GM12878 (cell line): ENCODE results near the gene C19orf81.
A peak's percentile ranks its signal among the peaks of the same experiment; 100 is the strongest.

Experiments
- BHLHE40 ChIP-seq, 2 experiments: fragments of 450-650 bp in 1 of 2; IDR thresholded peaks; 2 replicates each; pipeline ENCODE4 v1.6.1; 2011 to 2017; ENCODE audit warnings: low read depth in 2 of 2, borderline replicate concordance in 1 of 2, improper control_type of control experiment in 1 of 2, low read length in 1 of 2, mild to moderate bottlenecking in 1 of 2
- CHD1 ChIP-seq: IDR thresholded peaks from 2 replicates; pipeline ENCODE4 v1.6.1; 2012; ENCODE audit warnings: low read depth, low read length, improper control_type of control experiment
- ESRRA ChIP-seq: IDR thresholded peaks from 2 replicates; pipeline ENCODE4 v1.6.1; 2012; ENCODE audit warnings: mild to moderate bottlenecking, low read length, improper control_type of control experiment
- MYC ChIP-seq: IDR thresholded peaks from 2 replicates; pipeline ENCODE4 v1.6.1; 2011; ENCODE audit warnings: mild to moderate bottlenecking, low read length, moderate library complexity, inconsistent platforms; ENCODE audit not compliant: insufficient read depth, insufficient replicate concordance, insufficient read length, severe bottlenecking
- POLR2A ChIP-seq: IDR thresholded peaks from 2 replicates; pipeline ENCODE4 v1.6.1; 2011; ENCODE audit warnings: low read depth, mild to moderate bottlenecking, low read length
- RFX5 ChIP-seq: IDR thresholded peaks from 2 replicates; pipeline ENCODE4 v1.6.1; 2011; ENCODE audit warnings: low read depth, low read length, improper control_type of control experiment
- SPI1 ChIP-seq: IDR thresholded peaks from 2 replicates; pipeline ENCODE4 v1.6.1; 2011; ENCODE audit warnings: low read depth, mild to moderate bottlenecking, low read length, moderate library complexity, borderline replicate concordance; ENCODE audit not compliant: insufficient read depth
- SUZ12 ChIP-seq: fragments of 200-600 bp; sonication (generic); IDR thresholded peaks from one replicate; pipeline ENCODE4 v1.6.1; 2018; ENCODE audit warnings: antibody characterized with exemption, mild to moderate bottlenecking; ENCODE audit not compliant: unreplicated experiment
- YY1 ChIP-seq: IDR thresholded peaks from 2 replicates; pipeline ENCODE4 v1.6.1; 2011; ENCODE audit warnings: low read depth, mild to moderate bottlenecking, low read length
- TF ChIP-seq, protein P1 (sequence below): IDR thresholded peaks from 2 replicates; pipeline ENCODE4 v1.6.1; 2012; ENCODE audit warnings: low read length, inconsistent platforms
- TF ChIP-seq, protein P2 (sequence below): IDR thresholded peaks from 2 replicates; pipeline ENCODE4 v1.6.1; 2012; ENCODE audit warnings: improper control_type of control experiment, low read depth, low read length; ENCODE audit not compliant: insufficient replicate concordance
- TF ChIP-seq, protein P3 (sequence below): fragments of 450-650 bp; IDR thresholded peaks from 2 replicates; pipeline ENCODE4 v1.6.1; 2016; ENCODE audit warnings: mild to moderate bottlenecking, moderate library complexity, borderline replicate concordance
- TF ChIP-seq, protein P4 (sequence below), 3 experiments: IDR thresholded peaks in 2 of 3; conservative IDR thresholded peaks in 1 of 3; 2 replicates each; pipeline ENCODE4 v1.5.1; 2011; ENCODE audit warnings: low read depth in 3 of 3, low read length in 3 of 3, mild to moderate bottlenecking in 3 of 3, control low read depth in 2 of 3, moderate library complexity in 2 of 3, inconsistent platforms in 1 of 3, mixed read lengths in 1 of 3; ENCODE audit not compliant: control insufficient read depth in 2 of 3, insufficient read depth in 1 of 3; ENCODE audit errors: extremely low read depth in 1 of 3

DNA sequence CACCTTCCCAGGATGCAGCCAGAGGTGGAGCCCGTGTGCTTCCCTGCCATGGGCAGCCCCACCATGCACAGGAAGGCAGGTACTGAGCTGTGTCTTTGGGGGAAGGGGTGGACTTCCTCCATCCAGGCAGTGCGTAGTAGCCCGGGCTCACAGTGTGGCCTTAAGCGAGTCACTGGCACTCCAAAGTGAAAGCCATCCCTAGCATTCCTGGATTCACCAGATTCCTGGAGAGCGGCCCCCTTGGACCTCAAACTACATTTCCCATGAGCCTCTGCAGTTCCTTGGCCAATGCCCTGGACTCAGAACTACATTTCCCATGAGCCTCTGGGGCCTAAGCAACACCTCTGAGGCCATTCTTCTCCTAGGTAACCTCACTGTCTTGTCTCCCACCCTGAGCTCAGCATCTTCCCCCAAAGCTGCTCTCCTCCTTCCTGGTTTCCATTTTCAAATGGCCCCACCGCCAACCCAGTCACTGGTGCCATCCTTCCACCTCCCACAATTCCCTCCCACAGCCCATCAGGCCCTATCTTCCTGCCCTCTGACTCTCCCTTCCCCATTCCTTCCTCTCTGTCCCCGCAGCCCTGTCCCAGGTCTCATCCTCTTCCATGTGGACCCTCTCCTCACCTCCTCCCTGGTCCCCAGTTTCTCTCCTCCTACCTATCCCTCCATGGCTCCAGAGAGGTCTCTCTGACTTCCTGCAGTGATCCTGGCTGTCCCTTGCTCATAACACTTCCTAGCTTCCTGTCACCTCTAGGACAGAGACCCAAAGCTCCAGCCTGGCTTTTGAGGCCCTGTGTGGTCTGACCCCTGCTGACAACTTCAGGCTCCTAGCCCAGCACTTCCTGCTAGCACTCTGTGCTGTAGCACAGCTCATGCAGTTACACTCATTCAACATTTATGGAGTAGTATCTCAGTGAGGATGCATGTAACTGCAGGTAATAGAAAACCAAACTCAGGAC is at the start of gene C19orf81:
- TF ChIP-seq POLR2A = no peak
- TF ChIP-seq, protein P1, sequence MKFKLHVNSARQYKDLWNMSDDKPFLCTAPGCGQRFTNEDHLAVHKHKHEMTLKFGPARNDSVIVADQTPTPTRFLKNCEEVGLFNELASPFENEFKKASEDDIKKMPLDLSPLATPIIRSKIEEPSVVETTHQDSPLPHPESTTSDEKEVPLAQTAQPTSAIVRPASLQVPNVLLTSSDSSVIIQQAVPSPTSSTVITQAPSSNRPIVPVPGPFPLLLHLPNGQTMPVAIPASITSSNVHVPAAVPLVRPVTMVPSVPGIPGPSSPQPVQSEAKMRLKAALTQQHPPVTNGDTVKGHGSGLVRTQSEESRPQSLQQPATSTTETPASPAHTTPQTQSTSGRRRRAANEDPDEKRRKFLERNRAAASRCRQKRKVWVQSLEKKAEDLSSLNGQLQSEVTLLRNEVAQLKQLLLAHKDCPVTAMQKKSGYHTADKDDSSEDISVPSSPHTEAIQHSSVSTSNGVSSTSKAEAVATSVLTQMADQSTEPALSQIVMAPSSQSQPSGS = no peak
- TF ChIP-seq, protein P2, sequence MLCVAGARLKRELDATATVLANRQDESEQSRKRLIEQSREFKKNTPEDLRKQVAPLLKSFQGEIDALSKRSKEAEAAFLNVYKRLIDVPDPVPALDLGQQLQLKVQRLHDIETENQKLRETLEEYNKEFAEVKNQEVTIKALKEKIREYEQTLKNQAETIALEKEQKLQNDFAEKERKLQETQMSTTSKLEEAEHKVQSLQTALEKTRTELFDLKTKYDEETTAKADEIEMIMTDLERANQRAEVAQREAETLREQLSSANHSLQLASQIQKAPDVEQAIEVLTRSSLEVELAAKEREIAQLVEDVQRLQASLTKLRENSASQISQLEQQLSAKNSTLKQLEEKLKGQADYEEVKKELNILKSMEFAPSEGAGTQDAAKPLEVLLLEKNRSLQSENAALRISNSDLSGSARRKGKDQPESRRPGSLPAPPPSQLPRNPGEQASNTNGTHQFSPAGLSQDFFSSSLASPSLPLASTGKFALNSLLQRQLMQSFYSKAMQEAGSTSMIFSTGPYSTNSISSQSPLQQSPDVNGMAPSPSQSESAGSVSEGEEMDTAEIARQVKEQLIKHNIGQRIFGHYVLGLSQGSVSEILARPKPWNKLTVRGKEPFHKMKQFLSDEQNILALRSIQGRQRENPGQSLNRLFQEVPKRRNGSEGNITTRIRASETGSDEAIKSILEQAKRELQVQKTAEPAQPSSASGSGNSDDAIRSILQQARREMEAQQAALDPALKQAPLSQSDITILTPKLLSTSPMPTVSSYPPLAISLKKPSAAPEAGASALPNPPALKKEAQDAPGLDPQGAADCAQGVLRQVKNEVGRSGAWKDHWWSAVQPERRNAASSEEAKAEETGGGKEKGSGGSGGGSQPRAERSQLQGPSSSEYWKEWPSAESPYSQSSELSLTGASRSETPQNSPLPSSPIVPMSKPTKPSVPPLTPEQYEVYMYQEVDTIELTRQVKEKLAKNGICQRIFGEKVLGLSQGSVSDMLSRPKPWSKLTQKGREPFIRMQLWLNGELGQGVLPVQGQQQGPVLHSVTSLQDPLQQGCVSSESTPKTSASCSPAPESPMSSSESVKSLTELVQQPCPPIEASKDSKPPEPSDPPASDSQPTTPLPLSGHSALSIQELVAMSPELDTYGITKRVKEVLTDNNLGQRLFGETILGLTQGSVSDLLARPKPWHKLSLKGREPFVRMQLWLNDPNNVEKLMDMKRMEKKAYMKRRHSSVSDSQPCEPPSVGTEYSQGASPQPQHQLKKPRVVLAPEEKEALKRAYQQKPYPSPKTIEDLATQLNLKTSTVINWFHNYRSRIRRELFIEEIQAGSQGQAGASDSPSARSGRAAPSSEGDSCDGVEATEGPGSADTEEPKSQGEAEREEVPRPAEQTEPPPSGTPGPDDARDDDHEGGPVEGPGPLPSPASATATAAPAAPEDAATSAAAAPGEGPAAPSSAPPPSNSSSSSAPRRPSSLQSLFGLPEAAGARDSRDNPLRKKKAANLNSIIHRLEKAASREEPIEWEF = no peak
- no peak for TF ChIP-seq RFX5
- TF ChIP-seq BHLHE40 (IDR thresholded peaks at IDR 0.05; ENCODE audit: borderline replicate concordance in 1 of 2, low read depth in 2 of 2, low read length in 1 of 2) = no peak
- TF ChIP-seq MYC = no peak
- no peak for TF ChIP-seq CHD1
- TF ChIP-seq, protein P3, sequence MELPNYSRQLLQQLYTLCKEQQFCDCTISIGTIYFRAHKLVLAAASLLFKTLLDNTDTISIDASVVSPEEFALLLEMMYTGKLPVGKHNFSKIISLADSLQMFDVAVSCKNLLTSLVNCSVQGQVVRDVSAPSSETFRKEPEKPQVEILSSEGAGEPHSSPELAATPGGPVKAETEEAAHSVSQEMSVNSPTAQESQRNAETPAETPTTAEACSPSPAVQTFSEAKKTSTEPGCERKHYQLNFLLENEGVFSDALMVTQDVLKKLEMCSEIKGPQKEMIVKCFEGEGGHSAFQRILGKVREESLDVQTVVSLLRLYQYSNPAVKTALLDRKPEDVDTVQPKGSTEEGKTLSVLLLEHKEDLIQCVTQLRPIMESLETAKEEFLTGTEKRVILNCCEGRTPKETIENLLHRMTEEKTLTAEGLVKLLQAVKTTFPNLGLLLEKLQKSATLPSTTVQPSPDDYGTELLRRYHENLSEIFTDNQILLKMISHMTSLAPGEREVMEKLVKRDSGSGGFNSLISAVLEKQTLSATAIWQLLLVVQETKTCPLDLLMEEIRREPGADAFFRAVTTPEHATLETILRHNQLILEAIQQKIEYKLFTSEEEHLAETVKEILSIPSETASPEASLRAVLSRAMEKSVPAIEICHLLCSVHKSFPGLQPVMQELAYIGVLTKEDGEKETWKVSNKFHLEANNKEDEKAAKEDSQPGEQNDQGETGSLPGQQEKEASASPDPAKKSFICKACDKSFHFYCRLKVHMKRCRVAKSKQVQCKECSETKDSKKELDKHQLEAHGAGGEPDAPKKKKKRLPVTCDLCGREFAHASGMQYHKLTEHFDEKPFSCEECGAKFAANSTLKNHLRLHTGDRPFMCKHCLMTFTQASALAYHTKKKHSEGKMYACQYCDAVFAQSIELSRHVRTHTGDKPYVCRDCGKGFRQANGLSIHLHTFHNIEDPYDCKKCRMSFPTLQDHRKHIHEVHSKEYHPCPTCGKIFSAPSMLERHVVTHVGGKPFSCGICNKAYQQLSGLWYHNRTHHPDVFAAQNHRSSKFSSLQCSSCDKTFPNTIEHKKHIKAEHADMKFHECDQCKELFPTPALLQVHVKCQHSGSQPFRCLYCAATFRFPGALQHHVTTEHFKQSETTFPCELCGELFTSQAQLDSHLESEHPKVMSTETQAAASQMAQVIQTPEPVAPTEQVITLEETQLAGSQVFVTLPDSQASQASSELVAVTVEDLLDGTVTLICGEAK = no peak
- TF ChIP-seq, protein P4, sequence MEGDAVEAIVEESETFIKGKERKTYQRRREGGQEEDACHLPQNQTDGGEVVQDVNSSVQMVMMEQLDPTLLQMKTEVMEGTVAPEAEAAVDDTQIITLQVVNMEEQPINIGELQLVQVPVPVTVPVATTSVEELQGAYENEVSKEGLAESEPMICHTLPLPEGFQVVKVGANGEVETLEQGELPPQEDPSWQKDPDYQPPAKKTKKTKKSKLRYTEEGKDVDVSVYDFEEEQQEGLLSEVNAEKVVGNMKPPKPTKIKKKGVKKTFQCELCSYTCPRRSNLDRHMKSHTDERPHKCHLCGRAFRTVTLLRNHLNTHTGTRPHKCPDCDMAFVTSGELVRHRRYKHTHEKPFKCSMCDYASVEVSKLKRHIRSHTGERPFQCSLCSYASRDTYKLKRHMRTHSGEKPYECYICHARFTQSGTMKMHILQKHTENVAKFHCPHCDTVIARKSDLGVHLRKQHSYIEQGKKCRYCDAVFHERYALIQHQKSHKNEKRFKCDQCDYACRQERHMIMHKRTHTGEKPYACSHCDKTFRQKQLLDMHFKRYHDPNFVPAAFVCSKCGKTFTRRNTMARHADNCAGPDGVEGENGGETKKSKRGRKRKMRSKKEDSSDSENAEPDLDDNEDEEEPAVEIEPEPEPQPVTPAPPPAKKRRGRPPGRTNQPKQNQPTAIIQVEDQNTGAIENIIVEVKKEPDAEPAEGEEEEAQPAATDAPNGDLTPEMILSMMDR (IDR thresholded peaks at IDR 0.05 in 2 of 3, conservative IDR thresholded peaks at IDR 0.05 in 1 of 3; ENCODE audit: control insufficient read depth in 2 of 3, extremely low read depth in 1 of 3, insufficient read depth in 1 of 3, low read depth in 3 of 3, low read length in 3 of 3) = no peak
- no peak for TF ChIP-seq ESRRA
- peak; percentile 53; the same call in 1 of the 2 replicates for TF ChIP-seq YY1
- TF ChIP-seq SPI1 = no peak
- TF ChIP-seq SUZ12 = no peak
